NCI-H345 treated with DMSO at 0.1 percent for 48 hours (cell line): ENCODE data around the gene IGSF22.

Experiments used
- DNase-seq: peaks from one replicate; lab custom pipeline; 2025; ENCODE audit not compliant: unreplicated experiment; lab: John Stamatoyannopoulos, UW

IGSF22 gene

DNA sequence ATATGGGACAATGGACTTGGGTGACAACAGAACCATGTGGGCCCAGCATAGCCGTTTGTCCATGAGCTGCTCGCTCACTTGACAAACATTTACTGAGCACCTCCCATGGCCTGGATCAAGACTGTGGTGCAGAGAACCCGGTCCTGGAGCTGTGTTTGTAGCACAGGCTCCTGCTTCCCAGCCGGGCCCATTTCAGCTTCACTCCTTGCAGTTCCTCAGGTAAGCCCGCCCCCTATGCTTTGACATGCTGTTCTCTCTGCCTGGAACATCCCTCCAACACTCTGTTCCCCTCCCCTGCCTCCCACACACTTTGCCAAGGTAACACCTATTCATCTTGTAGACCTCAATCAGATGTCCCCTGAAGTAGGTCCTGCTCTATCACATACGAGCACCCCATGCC is 19.3 kb upstream of the IGSF22 start:
- DNase-seq = no peak

GRCh38 chr11:18743900-18744514 is 18.0 kb upstream of the IGSF22 start:
- no peak for DNase-seq

GRCh38 chr11:18743365-18743764 is 17.4 kb upstream of the IGSF22 start:
- DNase-seq = no peak

- DNase-seq = no peak
Observed at GRCh38 chr11:18741783-18742182, 15.8 kb upstream of the IGSF22 start.

DNA sequence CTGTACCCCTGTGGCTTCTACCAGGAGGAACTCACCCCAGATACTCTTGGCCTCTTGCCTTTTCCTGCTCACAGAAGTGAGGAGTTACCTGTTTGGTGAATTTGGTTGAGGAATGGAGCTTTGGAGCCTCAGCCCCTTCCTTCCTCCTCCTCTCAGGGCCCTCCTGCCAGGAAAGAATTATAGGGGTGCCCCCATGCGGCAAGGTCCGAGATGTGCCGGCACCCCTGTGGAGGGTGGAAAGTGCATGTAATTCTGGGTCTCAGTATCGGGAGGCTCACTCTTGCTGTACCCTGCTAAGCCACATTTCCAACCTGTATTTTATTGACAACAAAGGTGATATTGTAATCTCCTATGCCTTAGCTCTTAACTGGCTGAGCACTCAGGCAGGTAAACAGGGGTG is 13.7 kb upstream of the IGSF22 start:
- no peak for DNase-seq

DNA sequence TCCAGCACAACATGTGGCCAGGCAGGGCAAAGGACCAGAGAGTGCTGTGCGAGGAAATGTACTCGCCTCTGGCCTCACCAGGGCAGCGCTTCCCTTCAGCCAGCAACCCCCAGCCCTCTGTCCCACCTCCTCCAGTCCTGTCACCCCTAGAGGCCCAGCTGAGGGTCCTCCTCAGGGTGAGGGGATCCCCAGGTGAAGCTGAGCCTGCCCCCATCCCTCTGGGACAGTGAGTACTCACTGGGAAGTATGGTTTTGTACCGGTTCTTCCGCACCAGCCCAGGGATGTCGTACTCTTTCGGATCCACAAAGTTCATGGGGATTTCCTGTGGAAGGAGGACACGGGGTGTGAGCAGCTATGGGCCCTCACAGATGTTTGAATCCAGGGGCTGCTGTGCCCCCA is 11.7 kb upstream of the IGSF22 start:
- DNase-seq = no peak

DNA sequence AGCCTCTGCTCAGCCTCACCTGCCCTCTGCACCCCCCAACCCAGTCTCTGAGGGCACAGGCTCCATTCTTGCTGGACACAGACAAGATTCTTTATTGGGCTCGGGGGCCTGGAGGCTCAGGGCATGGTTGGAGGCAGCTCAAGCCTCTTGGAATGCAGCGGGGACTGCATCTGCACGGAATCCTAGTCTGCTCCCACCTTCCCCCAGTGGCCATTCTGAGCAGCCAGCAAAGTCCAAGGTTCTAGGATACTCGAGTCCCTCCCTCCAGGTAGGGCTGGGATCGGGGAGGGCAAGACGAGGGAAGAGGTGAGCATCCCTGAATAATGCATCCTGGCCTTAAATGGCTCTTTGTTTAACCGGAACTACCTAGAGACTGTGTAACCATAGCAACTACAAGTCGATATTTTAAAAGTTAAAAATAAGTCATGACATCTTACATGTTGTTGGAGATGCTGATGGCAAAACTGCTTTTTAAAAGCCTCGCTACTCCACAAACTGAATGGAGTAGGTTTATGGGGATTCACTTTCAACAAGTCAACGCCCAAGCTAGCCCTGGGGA is 10.7 kb upstream of the IGSF22 start:
- DNase-seq = no peak

GRCh38 chr11:18733202-18733601 is 7.2 kb upstream of the IGSF22 start:
- no peak for DNase-seq

- no peak for DNase-seq
Observed at GRCh38 chr11:18731949-18732821, 6.2 kb upstream of the IGSF22 start.

DNA sequence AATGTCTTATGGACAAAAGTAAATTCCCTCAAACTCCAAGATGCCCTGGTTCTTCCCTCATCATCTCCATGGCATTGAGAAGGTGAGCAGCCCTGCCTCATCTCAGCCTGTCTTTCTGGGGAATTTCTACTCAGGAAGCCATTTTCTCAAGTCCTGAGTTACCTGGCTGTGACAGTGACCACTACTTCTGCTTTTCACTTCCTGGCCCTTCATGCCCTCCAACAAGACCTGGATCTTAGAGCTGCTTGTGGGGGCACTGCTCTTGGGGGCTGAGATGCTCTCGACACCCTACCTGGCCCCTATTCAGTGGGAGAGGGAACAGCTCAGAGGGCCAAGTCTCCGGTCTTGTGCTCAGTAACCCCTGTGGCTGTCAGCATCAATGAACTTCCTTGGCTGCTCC is 5.5 kb upstream of the IGSF22 start:
- DNase-seq = no peak

GRCh38 chr11:18730020-18730419 is 4.0 kb upstream of the IGSF22 start:
- no peak for DNase-seq

DNA sequence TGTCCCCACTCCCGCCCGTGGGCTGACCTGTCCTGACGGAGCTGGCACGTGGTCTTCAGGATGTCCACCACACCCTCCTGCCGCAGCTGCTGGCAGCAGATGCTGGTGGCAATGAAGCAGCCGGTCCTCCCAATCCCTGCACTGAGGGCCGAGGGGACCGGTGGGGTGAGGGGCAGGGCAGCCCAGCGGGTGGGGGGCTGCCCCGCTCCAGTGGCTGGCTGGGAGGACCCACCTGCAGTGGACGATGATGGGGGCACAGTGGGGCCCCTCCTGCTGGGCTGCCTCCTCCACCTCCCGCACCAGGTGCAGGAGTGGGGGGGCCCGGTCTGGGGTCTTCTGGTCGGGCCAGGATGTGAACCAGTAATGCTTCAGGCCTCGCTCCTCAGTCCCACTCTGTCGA is 3.4 kb upstream of the IGSF22 start:
- no peak for DNase-seq

- DNase-seq = no peak
Observed at GRCh38 chr11:18728658-18729057, 2.7 kb upstream of the IGSF22 start.

DNA sequence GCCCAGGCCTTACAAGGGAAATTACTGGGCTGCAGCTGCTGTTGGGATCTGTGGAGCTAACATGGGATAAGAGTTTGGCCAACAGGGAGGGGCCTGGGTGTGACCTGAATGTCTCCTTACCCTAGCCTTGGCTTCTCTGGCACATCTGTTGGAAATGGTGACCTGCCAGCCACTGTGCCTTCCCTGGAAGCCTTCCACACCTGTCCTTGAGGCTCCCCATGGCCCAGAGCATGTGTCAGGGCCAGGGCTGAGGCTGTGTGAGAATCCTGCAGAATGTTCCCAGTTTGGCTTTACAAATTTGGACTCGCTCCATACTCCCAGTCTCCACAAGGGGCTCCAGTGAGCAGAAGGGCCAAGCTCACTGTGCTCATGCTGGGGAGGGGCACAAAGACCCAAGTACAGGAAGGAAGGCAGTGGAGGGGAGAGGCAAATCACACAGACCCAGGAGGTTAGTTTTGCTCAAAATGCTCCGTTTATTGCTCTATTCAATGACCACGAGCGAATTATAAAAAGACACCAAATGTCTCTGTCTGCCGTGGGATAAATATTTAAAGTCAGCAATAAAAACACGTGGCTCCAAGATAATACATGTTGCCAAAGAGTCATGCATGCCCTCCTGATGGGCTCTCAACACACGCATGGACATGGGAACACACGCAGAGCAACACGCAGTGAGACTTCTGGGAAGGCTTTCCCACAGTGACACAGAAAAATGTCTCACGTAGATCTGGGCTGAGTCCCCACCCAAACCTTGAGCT is 1.7 kb upstream of the IGSF22 start:
- no peak for DNase-seq

DNA sequence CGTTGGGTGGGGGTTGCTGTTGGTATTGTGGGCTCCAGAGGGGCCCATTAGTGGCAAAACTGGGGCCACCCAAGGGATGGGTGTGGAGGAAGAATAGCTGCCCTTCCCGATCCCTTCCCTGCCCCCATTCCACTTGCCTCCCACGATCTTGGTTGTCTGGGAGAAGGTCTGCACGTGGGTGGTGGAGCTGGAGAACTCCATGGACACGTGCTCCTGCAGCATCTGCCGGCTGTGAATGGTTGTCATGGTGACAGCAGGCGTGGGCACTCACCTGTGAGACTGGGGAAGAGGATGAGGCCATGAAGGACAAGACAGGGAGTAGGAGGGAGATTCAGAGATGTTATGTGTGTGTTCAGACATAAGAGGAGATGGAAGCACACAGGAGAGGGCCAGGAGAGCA is 2.0 kb downstream of the IGSF22 start:
- no peak for DNase-seq

DNA sequence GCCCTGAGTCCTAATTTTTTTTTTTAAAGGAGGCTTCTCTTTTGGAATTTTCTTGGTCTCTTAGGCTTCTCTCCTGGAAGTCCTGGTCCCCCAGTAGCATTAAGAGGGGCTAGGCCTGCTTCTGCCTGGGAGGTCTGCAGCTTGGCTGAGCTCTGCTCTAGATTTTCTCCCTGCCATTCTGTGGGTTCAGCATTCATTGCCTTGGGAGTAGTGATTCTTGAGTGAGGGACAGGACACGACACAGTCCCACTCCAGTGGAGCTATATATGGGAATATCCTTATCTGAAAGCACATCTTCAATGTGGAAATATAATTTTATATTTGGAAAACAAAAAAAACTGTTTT is 3.7 kb downstream of the IGSF22 start:
- DNase-seq = no peak

- DNase-seq = no peak
Observed at GRCh38 chr11:18721561-18722292, 4.3 kb downstream of the IGSF22 start.

DNA sequence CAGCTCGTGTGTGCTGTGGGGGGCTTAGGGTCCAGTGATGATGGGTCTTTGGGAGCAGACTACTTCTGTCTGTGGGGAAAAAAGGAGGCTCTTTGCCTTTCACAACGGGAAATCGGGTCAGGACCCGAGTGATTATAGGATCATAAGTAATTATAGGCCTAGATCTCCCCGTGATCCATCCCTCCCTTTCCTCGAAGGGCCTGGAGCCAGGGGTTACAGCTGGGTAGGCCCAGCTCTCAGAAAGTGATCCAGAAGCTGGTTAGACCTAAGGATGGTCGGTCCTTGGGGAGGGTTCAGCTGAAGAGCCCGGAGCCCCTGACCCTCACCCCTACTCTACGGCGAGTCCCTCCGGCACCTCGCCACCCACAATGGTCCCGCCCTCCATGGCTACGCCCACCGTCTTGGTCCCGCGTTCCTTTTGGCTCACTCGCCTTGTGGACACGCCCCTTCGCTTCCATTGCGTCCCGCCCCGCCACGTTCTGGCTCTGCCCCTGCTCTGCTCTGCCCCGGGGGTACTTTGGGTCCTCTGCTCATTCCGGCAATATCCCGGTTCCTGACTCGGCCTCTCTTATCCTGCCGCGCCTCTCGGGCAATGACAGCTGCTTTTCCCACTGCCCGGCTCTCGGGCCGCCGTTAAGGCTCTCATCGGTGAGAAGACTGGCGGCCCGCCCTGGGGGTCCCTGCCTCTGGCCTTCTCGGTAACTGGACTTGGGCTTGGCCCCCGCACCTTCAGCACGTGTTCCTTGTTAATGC is 5.0 kb downstream of the IGSF22 start:
- no peak for DNase-seq

- no peak for DNase-seq
Observed at GRCh38 chr11:18720091-18720807, 5.7 kb downstream of the IGSF22 start.

DNA sequence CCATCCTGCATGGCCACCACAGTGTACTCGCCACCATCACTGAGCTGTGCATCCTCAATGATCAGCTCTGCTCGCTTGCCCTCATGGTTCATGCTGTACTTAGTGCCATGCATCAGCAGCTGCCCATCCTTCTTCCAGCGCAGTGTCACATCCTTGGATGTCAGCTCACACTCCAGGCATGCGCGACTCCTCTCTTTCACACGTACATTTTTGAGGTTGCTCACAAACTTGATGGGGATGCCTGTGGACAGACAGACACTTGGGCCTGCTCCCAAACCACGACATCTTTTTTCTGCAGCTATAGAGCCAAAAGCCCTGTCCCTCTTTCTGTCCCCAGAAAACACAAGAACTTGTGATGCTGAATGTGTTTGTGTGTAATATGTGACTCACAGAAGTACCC is 10.5 kb downstream of the IGSF22 start:
- DNase-seq = no peak
